Right lobe of liver (tissue), 6 donors: ENCODE results near the gene DAP3. TPM values are rescaled to one million over a fixed set of nuclear protein-coding genes. Genes with fewer than 3 reads are reported as not detected.
A peak's percentile ranks its signal among the peaks of the same experiment; 100 is the strongest.
"Not testable (repeated sequence)": the region's sequence is repeated elsewhere in the genome, so short reads cannot be mapped to it uniquely, and the experiment has no call there.

Source experiments
- ATAC-seq, 4 donors: fragments of 200-7000 bp; cut with Tn5 transposase; one replicate each; pipeline ENCODE4 v1.9.1; 2020; ENCODE audit warnings: mild to moderate bottlenecking in 4 of 4, moderate library complexity in 4 of 4
- DNase-seq, 3 donors: peaks; one replicate each; pipeline ENCODE4 v3.0.0-alpha.2; 2020
- H3K27ac ChIP-seq, 3 donors: fragments of 200-600 bp; one replicate each; pipeline ENCODE4 v1.8.0; 2022
- H3K27me3 ChIP-seq, 2 donors: fragments of 200-600 bp; one replicate each; pipeline ENCODE4 v1.8.0; 2022
- H3K36me3 ChIP-seq, 4 donors: fragments of 200-600 bp; sonication (generic) in 1 of 4; one replicate each; pipeline versions ENCODE4 v1.5.1 to v1.8.0; 2017 to 2022; ENCODE audit warnings: control low read depth in 1 of 4
- H3K4me1 ChIP-seq, 4 donors: fragments of 200-600 bp; sonication (generic) in 1 of 4; one replicate each; pipeline versions ENCODE4 v1.5.1 to v1.8.0; 2017 to 2022; ENCODE audit warnings: control low read depth in 1 of 4
- H3K4me3 ChIP-seq, 3 donors: fragments of 200-600 bp; one replicate each; pipeline ENCODE4 v1.8.0; 2022
- H3K9me3 ChIP-seq, 4 donors: fragments of 200-600 bp; sonication (generic) in 1 of 4; one replicate each; pipeline versions ENCODE4 v1.5.1 to v1.8.0; 2017 to 2022; ENCODE audit warnings: control low read depth in 1 of 4
- CTCF ChIP-seq, 4 donors: fragments of 200-600 bp in 3 of 4; fragments of 450-650 bp in 1 of 4; IDR thresholded peaks; one replicate each; pipeline versions ENCODE4 v1.5.1 to v1.8.0; 2016 to 2022; ENCODE audit warnings: antibody characterized with exemption in 4 of 4, mild to moderate bottlenecking in 2 of 4
- POLR2A ChIP-seq: fragments of 450-650 bp; IDR thresholded peaks from one replicate; pipeline ENCODE4 v1.6.1; 2017; ENCODE audit warnings: antibody characterized with exemption, mild to moderate bottlenecking
- WGBS: methylation state at CpG from one replicate; pipeline ENCODE4 v1.1.6; 2018; ENCODE audit warnings: low coverage, low lambda C conversion rate; ENCODE audit not compliant: insufficient coverage; ENCODE audit errors: missing lambda C conversion rate; 5-methylcytosine and 5-hydroxymethylcytosine counted together
- intact Hi-C, 2 donors: fragments of 100-400 bp; cut with DNase I; formaldehyde crosslinking; loops; one replicate each; pipeline versions ENCODE4 v1.11.2 to v1.14.1; 2022
- total RNA-seq, 6 experiments: library from RNA; depleted of rRNA in 2 of 6; stranded (reverse); fragments of >200 nt in 2 of 6; fragmentation: NEBNext Ultra II Directional in 3 of 6; extraction: Animal tissue kit (Norgen Biotek cat#: 25700) in 3 of 6; gene quantifications; one replicate each; pipeline versions ENCODE4 v1.1.0 to v1.2.4, GENCODE V29; 2016 to 2023
- donor health status: DM: no; HTN: yes; CAD: no.
- donor health status: DM: no; HTN: no; CAD: no.
- donor health status: DM: no; HTN: no; CAD: no.
- donor health status: DM: no; HTN: yes; CAD: no.
- donor health status: DM: no; HTN: yes; CAD: no.

Gene DAP3
- total RNA-seq, 6 experiments from 2014 or later = 53.9 to 136 (median 65.7) TPM

GRCh38 chr1:155745284-155746228 is 56.7 kb downstream of the DAP3 start:
- WGBS = 0% methylated on average over 7 of the region's 77 CpGs
- ATAC-seq = peak; percentile 96 to 98 (median 98)
- intact Hi-C loops = not testable (repeated sequence)

GRCh38 chr1:155747586-155747985 is 58.7 kb downstream of the DAP3 start:
- ATAC-seq, intact Hi-C loops, H3K4me3 ChIP-seq, H3K4me1 ChIP-seq, H3K27me3 ChIP-seq, DNase-seq, H3K9me3 ChIP-seq, H3K27ac ChIP-seq: not testable (repeated sequence)
- 100% methylated on average over 1 of the region's 12 CpGs for WGBS
- H3K36me3 ChIP-seq = peaks cover 0 to 12% (median 0%) of the 10 kb centered on the region in 4 donors

More at GRCh38 chr1:155745284-155746228, 56.7 kb downstream of the DAP3 start:
- not testable (repeated sequence) for H3K9me3 ChIP-seq, H3K27me3 ChIP-seq, H3K36me3 ChIP-seq, H3K4me1 ChIP-seq
- H3K27ac ChIP-seq = peak overlapping the region in 2 of 3 donors; percentile 28 to 29
- peak; percentile 93 to 96 (median 94) for DNase-seq
- peak overlapping the region; percentile 58 to 71 (median 61) for H3K4me3 ChIP-seq
- peak; percentile 60 for TF ChIP-seq POLR2A

GRCh38 chr1:155748141-155748540 is 59.2 kb downstream of the DAP3 start:
- DNase-seq, H3K4me3 ChIP-seq, H3K27ac ChIP-seq, intact Hi-C loops, H3K27me3 ChIP-seq, H3K4me1 ChIP-seq, H3K9me3 ChIP-seq, ATAC-seq: not testable (repeated sequence)
- H3K36me3 ChIP-seq = peaks cover 0 to 16% (median 0%) of the 10 kb centered on the region in 4 donors
- WGBS = 100% methylated on average over 3 of the region's 5 CpGs

GRCh38 chr1:155759017-155759416 is 70.1 kb downstream of the DAP3 start:
- H3K27ac ChIP-seq, ATAC-seq, DNase-seq, H3K9me3 ChIP-seq, H3K4me3 ChIP-seq, H3K27me3 ChIP-seq, H3K4me1 ChIP-seq, intact Hi-C loops: not testable (repeated sequence)
- H3K36me3 ChIP-seq = peaks cover 0 to 72% (median 17%) of the 10 kb centered on the region in 4 donors
- WGBS = 100% methylated on average over 1 of the region's 3 CpGs

- H3K36me3 ChIP-seq = peaks cover 0 to 74% (median 17%) of the 10 kb centered on the region in 4 donors
These were observed 71.2 kb downstream of the DAP3 start for GRCh38 chr1:155759966-155760630.

More at GRCh38 chr1:155759966-155760630, 71.2 kb downstream of the DAP3 start:
- DNase-seq (no peak), ATAC-seq (peak in 1 of 4 donors; percentile 41)
- TF ChIP-seq POLR2A (no peak), CTCF (IDR thresholded peaks at IDR 0.05) (no peak)
- intact Hi-C loops = no loop called here
- Histone ChIP-seq H3K27me3 (no peaks in the 10 kb centered on the region), H3K9me3 (no peaks in the 10 kb centered on the region), H3K27ac (no peak overlapping the region), H3K4me1 (no peaks in the 10 kb centered on the region), H3K4me3 (no peak overlapping the region)
- 94% methylated on average over 2 of the region's 4 CpGs for WGBS
